ENCODE data around the gene CHD5. TPM values are rescaled to one million over a fixed set of nuclear protein-coding genes. Genes with fewer than 3 reads are reported as not detected.

Gene CHD5
- total RNA-seq, 1 experiment from 2014 or later = 1.6 TPM

DNA sequence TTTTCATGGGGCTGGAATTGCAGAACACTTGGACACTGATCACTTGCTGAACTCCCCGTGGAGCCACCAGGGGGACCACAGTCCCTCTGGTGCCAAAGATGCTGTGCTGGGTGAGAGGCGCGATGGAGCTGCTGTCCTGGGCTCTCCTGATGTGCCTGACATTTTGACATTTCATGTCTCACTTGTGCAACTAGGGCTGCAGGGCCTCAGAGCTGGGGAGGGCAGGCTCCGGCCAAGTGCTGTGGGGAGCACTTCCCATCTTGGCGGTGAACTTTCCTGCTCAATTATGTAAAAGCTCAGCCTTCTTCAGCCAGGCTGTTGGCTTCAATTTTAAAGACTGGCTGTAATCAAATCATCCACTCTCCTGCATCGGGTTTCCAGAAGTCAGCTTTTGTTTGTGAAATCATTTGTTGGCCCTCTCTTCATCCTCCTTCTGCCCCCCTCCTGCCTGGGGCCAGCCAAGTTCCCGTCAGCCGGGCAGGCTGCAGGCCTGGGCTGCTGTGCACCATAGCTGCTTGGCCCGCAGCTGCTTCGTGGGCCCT is 97.6 kb downstream of the CHD5 start:
- no peak for DNase-seq
- Mint-ChIP-seq H3K4me3 (no peak overlapping the region), H3K36me3 (ENCODE audit: insufficient read depth in 1 of 3, low read depth in 3 of 3) (no peaks in the 10 kb centered on the region), H3K27me3 (ENCODE audit: low read depth) (no peaks in the 10 kb centered on the region; the same call in none of the 2 replicates), H3K9me3 (no peaks in the 10 kb centered on the region), H3K4me1 (peaks cover 15 to 28% of the 10 kb centered on the region in 2 experiments), H3K27ac (no peak overlapping the region)
- no peak overlapping the region for H4K8ac ChIP-seq (replicated peaks; ENCODE audit: insufficient read length, low read depth, low read length)
- H3K27me3 ChIP-seq (ENCODE audit: insufficient read depth, low read length) = no peaks in the 10 kb centered on the region
- H2BK5ac ChIP-seq (ENCODE audit: insufficient read length, low read length) = no peak overlapping the region
- H3K9ac ChIP-seq (ENCODE audit: extremely low read depth, insufficient read length, low read length) = no peak overlapping the region
- H4K5ac ChIP-seq (ENCODE audit: insufficient read length, low read depth, low read length) = no peak overlapping the region
- peak; percentile 53 for TF ChIP-seq CTCF (conservative IDR thresholded peaks at IDR 0.05)
- H2AFZ ChIP-seq (ENCODE audit: low read length) = no peak overlapping the region
- H2BK120ac ChIP-seq (ENCODE audit: low read depth, low read length, poor library complexity, severe bottlenecking) = no peak overlapping the region
- H3K14ac ChIP-seq (ENCODE audit: insufficient read depth, low read length) = no peak overlapping the region
- no peaks in the 10 kb centered on the region for H3K79me2 ChIP-seq (ENCODE audit: insufficient read depth, low read length)
- no peaks in the 10 kb centered on the region for H4K20me1 ChIP-seq (ENCODE audit: control insufficient read depth, insufficient read depth, insufficient read length)
- no peak overlapping the region for H2BK15ac ChIP-seq (ENCODE audit: low read depth, low read length)
- H2BK12ac ChIP-seq (ENCODE audit: insufficient read length, low read depth, low read length) = no peak overlapping the region
- no peak overlapping the region for H3T11ph ChIP-seq (ENCODE audit: low read length)
- H2AK5ac ChIP-seq (ENCODE audit: insufficient read length, low read length) = no peak overlapping the region
- H3K9me3 ChIP-seq (ENCODE audit: control insufficient read depth, low read depth, low read length) = no peaks in the 10 kb centered on the region
- no peak overlapping the region for H2BK20ac ChIP-seq (ENCODE audit: low read depth, low read length, poor library complexity, severe bottlenecking)
- H3K18ac ChIP-seq (ENCODE audit: insufficient read length, low read depth, low read length) = no peak overlapping the region
- H3K27ac ChIP-seq (ENCODE audit: insufficient read length, low read depth, low read length) = no peak overlapping the region
- H3K4me1 ChIP-seq (ENCODE audit: insufficient read depth, low read length) = no peaks in the 10 kb centered on the region
- no peak overlapping the region for H3K56ac ChIP-seq (ENCODE audit: insufficient read length, low read depth, low read length)
- H3K4me2 ChIP-seq (ENCODE audit: insufficient read depth, insufficient read length, low read length) = no peak overlapping the region
- no peaks in the 10 kb centered on the region for H3K23me2 ChIP-seq (ENCODE audit: insufficient read length, low read depth, low read length, poor library complexity, severe bottlenecking)
- H3K23ac ChIP-seq (ENCODE audit: insufficient read length, low read depth, low read length) = no peak overlapping the region
- WGBS (ENCODE audit: extremely low coverage, insufficient read length, low lambda C conversion rate) = no CpG with 5 or more reads among the region's 10 CpGs
- H3K79me1 ChIP-seq (ENCODE audit: insufficient read depth, low read depth, low read length, poor library complexity, severe bottlenecking) = no peaks in the 10 kb centered on the region
- no peak overlapping the region for H3K4ac ChIP-seq (ENCODE audit: low read depth, low read length)
- H4K91ac ChIP-seq (ENCODE audit: insufficient read length, low read depth, low read length) = no peak overlapping the region
